Thyroid gland (tissue), 4 donors: Measurements from ENCODE around the gene RDX.

Source experiments
- POLR2A ChIP-seq, 2 donors: fragments of 450-650 bp; IDR thresholded peaks; one replicate each; pipeline ENCODE4 v1.6.1; 2017; ENCODE audit warnings: antibody characterized with exemption in 2 of 2, mild to moderate bottlenecking in 2 of 2, moderate library complexity in 1 of 2
- TF ChIP-seq, protein P1 (sequence below), 6 experiments: fragments of 200-600 bp in 3 of 6; fragments of 450-650 bp in 3 of 6; sonication (generic) in 3 of 6; IDR thresholded peaks; one replicate each; pipeline ENCODE4 v1.5.1; 2016 to 2019; ENCODE audit warnings: antibody characterized with exemption in 6 of 6, mild to moderate bottlenecking in 2 of 6, inconsistent platforms in 1 of 6, moderate library complexity in 1 of 6

DNA sequence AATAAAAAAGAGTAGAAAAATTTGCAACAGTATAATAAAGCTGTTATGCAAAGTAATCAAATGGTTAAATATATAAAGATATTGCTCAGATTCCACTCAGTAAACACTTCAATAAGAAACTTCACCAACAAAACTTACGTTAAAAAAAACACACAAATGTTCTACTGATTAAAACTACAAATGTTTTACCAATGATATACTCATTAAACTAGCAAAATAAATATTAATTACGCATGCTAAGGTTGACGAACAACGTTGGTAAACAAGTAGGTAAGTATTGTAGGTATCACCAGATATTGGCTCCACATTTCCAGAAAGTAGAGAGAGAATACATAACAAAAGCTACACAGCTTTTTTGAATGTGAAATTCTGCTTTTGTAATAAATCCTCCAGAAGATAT, 12.6 kb downstream of the RDX start:
- TF ChIP-seq, protein P1, sequence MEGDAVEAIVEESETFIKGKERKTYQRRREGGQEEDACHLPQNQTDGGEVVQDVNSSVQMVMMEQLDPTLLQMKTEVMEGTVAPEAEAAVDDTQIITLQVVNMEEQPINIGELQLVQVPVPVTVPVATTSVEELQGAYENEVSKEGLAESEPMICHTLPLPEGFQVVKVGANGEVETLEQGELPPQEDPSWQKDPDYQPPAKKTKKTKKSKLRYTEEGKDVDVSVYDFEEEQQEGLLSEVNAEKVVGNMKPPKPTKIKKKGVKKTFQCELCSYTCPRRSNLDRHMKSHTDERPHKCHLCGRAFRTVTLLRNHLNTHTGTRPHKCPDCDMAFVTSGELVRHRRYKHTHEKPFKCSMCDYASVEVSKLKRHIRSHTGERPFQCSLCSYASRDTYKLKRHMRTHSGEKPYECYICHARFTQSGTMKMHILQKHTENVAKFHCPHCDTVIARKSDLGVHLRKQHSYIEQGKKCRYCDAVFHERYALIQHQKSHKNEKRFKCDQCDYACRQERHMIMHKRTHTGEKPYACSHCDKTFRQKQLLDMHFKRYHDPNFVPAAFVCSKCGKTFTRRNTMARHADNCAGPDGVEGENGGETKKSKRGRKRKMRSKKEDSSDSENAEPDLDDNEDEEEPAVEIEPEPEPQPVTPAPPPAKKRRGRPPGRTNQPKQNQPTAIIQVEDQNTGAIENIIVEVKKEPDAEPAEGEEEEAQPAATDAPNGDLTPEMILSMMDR (IDR thresholded peaks at IDR 0.05), result no peak
- TF ChIP-seq POLR2A (IDR thresholded peaks at IDR 0.05), result no peak
